ENCODE results near the gene SH2B2. TPM values are rescaled to one million over a fixed set of nuclear protein-coding genes. Genes with fewer than 3 reads are reported as not detected.

The SH2B2 gene
- total RNA-seq (2021) = 12.1 and 18.4 TPM in 2 replicates
- Bru-seq, nascent RNA = percentile 41 among the genes with signal in this experiment
- percentile 62 among the genes with signal in this experiment for BruChase-seq, experiment 1, labeled RNA remaining after a 2-hour chase
- BruChase-seq, experiment 2, labeled RNA remaining after a 6-hour chase = percentile 54 among the genes with signal in this experiment
- long read RNA-seq, partial matches to known transcripts = 2 of 28 reads
- long read RNA-seq, other reads (novel, unspliced or antisense) = 26 of 28 reads

DNA sequence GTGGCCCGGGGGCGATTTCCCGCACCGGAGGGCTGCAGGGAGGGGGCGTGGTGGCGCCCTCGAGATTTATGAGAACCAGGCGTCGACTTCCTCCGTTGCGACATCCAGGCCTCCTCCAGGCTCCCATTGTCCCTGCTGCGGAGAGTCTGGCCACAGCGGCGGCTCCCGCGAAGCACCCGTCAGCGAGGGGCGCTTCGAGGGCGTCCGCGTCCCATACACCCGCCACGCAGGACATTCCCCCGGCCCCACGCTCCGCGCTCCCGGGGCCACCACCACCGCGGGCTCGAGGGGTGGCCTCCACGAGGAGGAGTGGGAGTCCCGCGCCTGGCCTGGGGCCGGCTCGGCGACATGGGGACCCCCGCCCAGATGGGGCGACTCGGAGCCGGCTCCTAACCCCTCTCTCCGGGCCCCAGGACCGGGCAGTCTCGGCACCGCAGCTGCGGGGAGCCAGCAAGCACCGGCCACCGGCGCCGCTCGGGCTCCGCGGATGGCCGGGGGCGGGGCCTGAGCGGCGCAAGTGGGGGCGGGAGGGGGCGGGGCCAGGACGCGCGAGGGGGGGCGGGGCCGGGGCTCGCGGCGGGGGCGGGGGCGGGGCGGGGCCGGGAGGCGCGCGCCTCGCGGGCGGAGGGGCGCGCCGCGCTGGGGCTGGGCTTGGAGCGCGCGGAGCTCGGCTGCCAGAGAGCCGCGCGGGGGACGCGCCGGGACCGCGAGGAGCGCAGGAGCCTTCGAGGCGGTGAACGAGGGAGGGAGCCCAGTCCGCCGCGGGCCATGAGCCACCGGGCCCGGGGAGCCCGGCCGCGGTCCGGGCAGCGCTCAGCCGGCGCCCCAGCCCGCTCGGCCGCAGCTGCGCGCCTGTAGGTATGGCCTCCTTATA is at the start of gene SH2B2:
SH2B2 (plus strand) TSS at position 632 of the 874 bp plus-strand sequence. CDS start 13,683 bp downstream, outside the sequence.
- peak; percentile 60 to 63 for DNase-seq
- H3K9me2 ChIP-seq (ENCODE audit: insufficient read depth) = no peaks in the 10 kb centered on the region
- CTCF ChIA-PET = no interaction called here

DNA sequence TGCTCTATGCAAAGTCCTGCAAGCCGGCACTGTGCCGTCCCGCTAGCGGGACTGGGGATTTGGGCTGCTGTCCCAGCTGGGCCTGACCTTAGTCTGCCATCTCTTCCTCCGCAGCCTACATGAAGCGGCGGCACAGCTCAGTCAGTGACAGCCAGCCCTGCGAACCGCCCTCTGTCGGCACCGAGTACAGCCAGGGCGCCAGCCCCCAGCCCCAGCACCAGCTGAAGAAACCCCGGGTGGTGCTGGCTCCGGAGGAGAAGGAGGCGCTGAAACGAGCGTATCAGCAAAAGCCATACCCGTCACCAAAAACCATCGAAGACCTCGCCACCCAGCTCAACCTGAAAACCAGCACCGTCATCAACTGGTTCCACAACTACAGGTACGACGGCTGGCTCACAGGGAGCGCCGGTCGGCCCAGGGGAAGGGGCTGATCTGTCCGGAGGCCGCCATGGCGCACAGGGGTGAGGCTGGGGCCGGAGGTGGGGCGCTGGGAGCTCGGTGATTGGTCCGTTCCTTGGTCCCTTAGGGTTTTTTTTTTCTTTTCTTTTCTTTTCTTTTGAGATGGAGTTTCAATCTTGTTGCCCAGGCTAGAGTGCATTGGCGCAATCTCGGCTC is 47.4 kb upstream of the SH2B2 start:
- Histone ChIP-seq H3K4me1 (replicated peaks; ENCODE audit: insufficient read depth) (peaks cover 3% of the 10 kb centered on the region), H4K20me1 (ENCODE audit: insufficient read depth) (no peaks in the 10 kb centered on the region), H3K9me3 (ENCODE audit: insufficient read depth, low read depth) (no peaks in the 10 kb centered on the region), H3K27me3 (ENCODE audit: insufficient read depth, low read depth) (no peaks in the 10 kb centered on the region), H3K36me3 (ENCODE audit: low read depth) (no peaks in the 10 kb centered on the region; the same call in 1 of the 2 replicates), H3F3A (ENCODE audit: insufficient read depth, low read depth) (0 out of 2 replicates have a peak, but pooled peaks cover 3% of the 10 kb centered on the region), H3K4me2 (no peak overlapping the region), H3K4me3 (no peak overlapping the region), H2AFZ (no peak overlapping the region), H3K27ac (no peak overlapping the region), H3K9me2 (ENCODE audit: insufficient read depth) (no peaks in the 10 kb centered on the region), H3K79me2 (ENCODE audit: low read depth) (no peaks in the 10 kb centered on the region)
- no peak for DNase-seq
- BruUV-seq (replicated peaks) = no TSS peak
- POLR2A ChIA-PET (ENCODE audit: unreplicated experiment) = no interaction called here
- intact Hi-C loops (cut with micrococcal nuclease; ENCODE audit: unreplicated experiment) = loop anchor here (10.0 kb wide), 2 partner anchors 235 to 385 kb away; no protein-coding TSS in a partner anchor
- CTCF ChIA-PET = no interaction called here
- no peak for TF ChIP-seq EZH2 (IDR thresholded peaks at IDR 0.05; ENCODE audit: low read depth)
- TF ChIP-seq, protein P1, sequence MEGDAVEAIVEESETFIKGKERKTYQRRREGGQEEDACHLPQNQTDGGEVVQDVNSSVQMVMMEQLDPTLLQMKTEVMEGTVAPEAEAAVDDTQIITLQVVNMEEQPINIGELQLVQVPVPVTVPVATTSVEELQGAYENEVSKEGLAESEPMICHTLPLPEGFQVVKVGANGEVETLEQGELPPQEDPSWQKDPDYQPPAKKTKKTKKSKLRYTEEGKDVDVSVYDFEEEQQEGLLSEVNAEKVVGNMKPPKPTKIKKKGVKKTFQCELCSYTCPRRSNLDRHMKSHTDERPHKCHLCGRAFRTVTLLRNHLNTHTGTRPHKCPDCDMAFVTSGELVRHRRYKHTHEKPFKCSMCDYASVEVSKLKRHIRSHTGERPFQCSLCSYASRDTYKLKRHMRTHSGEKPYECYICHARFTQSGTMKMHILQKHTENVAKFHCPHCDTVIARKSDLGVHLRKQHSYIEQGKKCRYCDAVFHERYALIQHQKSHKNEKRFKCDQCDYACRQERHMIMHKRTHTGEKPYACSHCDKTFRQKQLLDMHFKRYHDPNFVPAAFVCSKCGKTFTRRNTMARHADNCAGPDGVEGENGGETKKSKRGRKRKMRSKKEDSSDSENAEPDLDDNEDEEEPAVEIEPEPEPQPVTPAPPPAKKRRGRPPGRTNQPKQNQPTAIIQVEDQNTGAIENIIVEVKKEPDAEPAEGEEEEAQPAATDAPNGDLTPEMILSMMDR (conservative IDR thresholded peaks at IDR 0.05) = no peak

More for the DNA sequence above, at the start of gene SH2B2:
- Histone ChIP-seq H3K36me3 (ENCODE audit: low read depth) (no peaks in the 10 kb centered on the region), H3K9me3 (ENCODE audit: insufficient read depth, low read depth) (no peaks in the 10 kb centered on the region), H4K20me1 (ENCODE audit: insufficient read depth) (no peaks in the 10 kb centered on the region), H3K4me1 (replicated peaks; ENCODE audit: insufficient read depth) (0 out of 2 replicates have a peak, but pooled peaks cover 5% of the 10 kb centered on the region), H3K4me3 (peak within 1 kb of the TSS; percentile 88), H3K4me2 (peak within 1 kb of the TSS; percentile 97), H2AFZ (peak within 1 kb of the TSS; percentile 97), H3F3A (ENCODE audit: insufficient read depth, low read depth) (peaks cover 10% of the 10 kb centered on the region; the same call in 1 of the 2 replicates), H3K27ac (0 out of 2 replicates have a peak within 1 kb of the TSS, but pooled peaks have one; percentile 33), H3K27me3 (ENCODE audit: insufficient read depth, low read depth) (no peaks in the 10 kb centered on the region), H3K79me2 (ENCODE audit: low read depth) (no peaks in the 10 kb centered on the region)
- BruUV-seq (replicated peaks) = TSS peak; percentile 78
- intact Hi-C loops (cut with micrococcal nuclease; ENCODE audit: unreplicated experiment) = loop anchor here (2.0 to 5.0 kb wide), 2 partner anchors 26 to 76 kb away; no protein-coding TSS in a partner anchor
- POLR2A ChIA-PET (ENCODE audit: unreplicated experiment) = interaction anchor here (1.0 kb wide), 1 partner anchor 77 kb away, joined by 6 read pairs; no protein-coding TSS in a partner anchor
- no peak for TF ChIP-seq EZH2 (IDR thresholded peaks at IDR 0.05; ENCODE audit: low read depth)
- TF ChIP-seq, protein P1 (conservative IDR thresholded peaks at IDR 0.05) = no peak

DNA sequence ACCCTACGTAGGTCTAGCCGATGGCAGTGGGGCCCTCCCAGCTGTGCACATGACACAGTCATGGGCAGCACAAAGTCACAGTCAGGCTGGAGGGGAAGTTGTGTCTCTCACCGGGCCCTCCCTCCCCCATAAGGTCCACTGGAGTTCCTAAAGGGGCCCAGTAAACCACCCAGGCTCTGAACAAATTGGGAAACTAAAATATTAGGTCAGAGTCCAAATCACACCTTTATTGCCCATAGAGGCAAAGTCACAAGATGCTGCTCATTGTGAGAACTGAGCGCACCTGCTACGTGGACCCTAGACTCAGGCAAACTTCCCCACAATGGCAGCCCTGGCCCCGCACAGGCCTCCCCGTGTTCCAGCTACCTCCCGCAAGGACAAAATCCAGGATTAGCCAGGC is 45.2 kb upstream of the SH2B2 start:
- TF ChIP-seq EZH2 (IDR thresholded peaks at IDR 0.05; ENCODE audit: low read depth) = no peak
- TF ChIP-seq, protein P1 (conservative IDR thresholded peaks at IDR 0.05) = no peak
- Histone ChIP-seq H3K9me2 (ENCODE audit: insufficient read depth) (no peaks in the 10 kb centered on the region), H3K9me3 (ENCODE audit: insufficient read depth, low read depth) (no peaks in the 10 kb centered on the region), H3K79me2 (ENCODE audit: low read depth) (no peaks in the 10 kb centered on the region), H3K36me3 (ENCODE audit: low read depth) (no peaks in the 10 kb centered on the region; the same call in 1 of the 2 replicates), H3K27ac (no peak overlapping the region), H3K4me1 (replicated peaks; ENCODE audit: insufficient read depth) (peaks cover 11% of the 10 kb centered on the region), H4K20me1 (ENCODE audit: insufficient read depth) (no peaks in the 10 kb centered on the region), H3F3A (ENCODE audit: insufficient read depth, low read depth) (0 out of 2 replicates have a peak, but pooled peaks cover 4% of the 10 kb centered on the region), H3K4me2 (no peak overlapping the region), H2AFZ (no peak overlapping the region), H3K27me3 (ENCODE audit: insufficient read depth, low read depth) (no peaks in the 10 kb centered on the region), H3K4me3 (no peak overlapping the region)
- ChIA-PET CTCF (no interaction called here), POLR2A (ENCODE audit: unreplicated experiment) (interaction anchor here (0.7 kb wide), 1 partner anchor 437 kb away, joined by 4 read pairs; no protein-coding TSS in a partner anchor)
- no TSS peak for BruUV-seq (replicated peaks)
- intact Hi-C loops (cut with micrococcal nuclease; ENCODE audit: unreplicated experiment) = no loop called here
- DNase-seq = no peak

Measured in PC-9 (cell line).